ENCODE measurements around the gene AFTPH. TPM values are rescaled to one million over a fixed set of nuclear protein-coding genes. Genes with fewer than 3 reads are reported as not detected.

AFTPH gene
- polyA plus RNA-seq, 1 experiment: 22.0 TPM

DNA sequence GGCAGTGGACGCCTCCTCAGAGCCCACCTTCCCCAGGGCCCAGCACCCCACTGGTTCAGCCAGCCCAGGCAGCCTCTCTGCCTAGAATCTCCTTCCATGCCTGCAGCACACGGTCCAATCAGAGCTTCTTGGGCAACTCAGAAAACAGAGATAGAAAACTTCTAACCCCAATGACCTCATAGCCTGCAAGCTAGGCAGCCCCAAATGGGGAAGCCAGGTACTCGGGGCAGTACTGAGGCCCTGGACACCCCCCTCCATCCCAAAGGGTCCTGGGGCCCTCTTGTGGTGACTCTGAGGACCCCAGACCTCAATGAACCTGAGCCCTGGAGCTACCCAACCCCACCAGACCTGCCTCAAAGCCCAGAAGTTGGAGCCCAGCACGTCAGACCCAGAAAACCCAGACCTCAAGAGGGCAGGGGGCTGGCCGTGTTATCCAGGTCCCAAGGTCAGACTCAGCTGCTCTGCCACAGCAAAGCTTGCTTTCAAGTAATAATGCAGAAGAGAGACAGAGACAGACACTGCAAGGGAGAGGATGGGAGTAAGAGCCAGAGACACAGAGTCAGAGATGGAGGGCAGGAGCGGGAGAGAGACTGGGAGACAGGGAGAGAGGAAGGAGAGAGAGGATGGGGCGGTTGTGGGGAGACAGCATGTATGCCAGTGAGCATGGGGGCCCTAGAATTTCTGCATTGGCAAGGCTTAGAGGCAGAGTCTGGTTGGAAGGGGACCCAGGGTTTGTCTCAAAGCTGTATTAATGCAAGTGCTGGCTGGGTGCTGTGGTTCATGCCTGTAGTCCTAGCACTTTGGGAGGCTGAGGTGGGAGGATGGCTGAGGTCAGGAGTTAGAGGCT lies 101.4 kb downstream of the AFTPH start:
- no peak overlapping the region for H3K27ac ChIP-seq (ENCODE audit: low read depth, low read length)
- no peak overlapping the region for H3K4me3 ChIP-seq (ENCODE audit: low read depth, low read length)
- H3K27me3 ChIP-seq (ENCODE audit: control insufficient read depth, insufficient read depth, low read length): peaks cover 12% of the 10 kb centered on the region
- TF ChIP-seq, protein P1, sequence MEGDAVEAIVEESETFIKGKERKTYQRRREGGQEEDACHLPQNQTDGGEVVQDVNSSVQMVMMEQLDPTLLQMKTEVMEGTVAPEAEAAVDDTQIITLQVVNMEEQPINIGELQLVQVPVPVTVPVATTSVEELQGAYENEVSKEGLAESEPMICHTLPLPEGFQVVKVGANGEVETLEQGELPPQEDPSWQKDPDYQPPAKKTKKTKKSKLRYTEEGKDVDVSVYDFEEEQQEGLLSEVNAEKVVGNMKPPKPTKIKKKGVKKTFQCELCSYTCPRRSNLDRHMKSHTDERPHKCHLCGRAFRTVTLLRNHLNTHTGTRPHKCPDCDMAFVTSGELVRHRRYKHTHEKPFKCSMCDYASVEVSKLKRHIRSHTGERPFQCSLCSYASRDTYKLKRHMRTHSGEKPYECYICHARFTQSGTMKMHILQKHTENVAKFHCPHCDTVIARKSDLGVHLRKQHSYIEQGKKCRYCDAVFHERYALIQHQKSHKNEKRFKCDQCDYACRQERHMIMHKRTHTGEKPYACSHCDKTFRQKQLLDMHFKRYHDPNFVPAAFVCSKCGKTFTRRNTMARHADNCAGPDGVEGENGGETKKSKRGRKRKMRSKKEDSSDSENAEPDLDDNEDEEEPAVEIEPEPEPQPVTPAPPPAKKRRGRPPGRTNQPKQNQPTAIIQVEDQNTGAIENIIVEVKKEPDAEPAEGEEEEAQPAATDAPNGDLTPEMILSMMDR (IDR thresholded peaks at IDR 0.05; ENCODE audit: low read depth, low read length): no peak
- ChIA-PET CTCF (interaction anchor here (1.4 kb wide), 1 partner anchor 21 kb away, joined by 7 read pairs; no protein-coding TSS in a partner anchor), POLR2A (no interaction called here)
- DNase-seq (ENCODE audit: low read depth, low spot score): no peak
- no peaks in the 10 kb centered on the region for H3K9me3 ChIP-seq (ENCODE audit: control insufficient read depth, insufficient read depth, low read length)

DNA sequence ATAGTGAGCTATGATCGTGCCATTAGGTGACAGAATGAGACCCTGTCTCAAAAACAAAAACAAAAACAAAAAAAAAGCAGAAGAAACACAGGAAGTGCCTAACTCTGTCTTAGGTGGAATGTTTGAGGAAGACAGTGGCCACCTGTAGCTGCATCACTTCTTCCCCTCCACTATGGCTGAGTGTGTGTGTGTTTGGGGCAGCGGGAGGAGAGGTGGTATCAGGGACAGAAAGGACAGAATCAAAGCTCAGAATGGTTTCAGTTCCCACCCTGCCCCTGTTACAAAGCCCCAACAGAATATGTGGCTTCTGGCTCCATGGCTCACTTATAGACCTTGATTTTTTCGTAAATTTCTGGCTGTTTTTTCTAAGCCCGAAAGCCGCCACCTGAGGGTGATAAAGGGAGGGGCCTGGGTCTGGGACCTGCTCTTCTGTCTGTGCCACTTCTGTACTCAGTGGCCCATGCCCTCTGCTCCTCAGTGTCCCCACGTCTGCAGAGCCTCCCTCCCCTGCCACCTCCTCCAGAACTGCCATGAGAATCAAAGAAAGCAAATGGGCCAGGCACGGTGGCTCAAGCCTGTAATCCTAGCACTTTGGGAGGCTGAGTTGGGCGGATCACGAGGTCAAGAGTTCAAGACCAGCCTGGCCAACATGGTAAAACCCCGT lies 102.2 kb downstream of the AFTPH start:
- TF ChIP-seq, protein P1 (IDR thresholded peaks at IDR 0.05; ENCODE audit: low read depth, low read length): no peak
- H3K27me3 ChIP-seq (ENCODE audit: control insufficient read depth, insufficient read depth, low read length): peaks cover 12% of the 10 kb centered on the region
- no peak for DNase-seq (ENCODE audit: low read depth, low spot score)
- ChIA-PET CTCF (interaction anchor here (2.7 kb wide), 1 partner anchor 20 kb away, joined by 13 read pairs; no protein-coding TSS in a partner anchor), POLR2A (no interaction called here)
- no peaks in the 10 kb centered on the region for H3K9me3 ChIP-seq (ENCODE audit: control insufficient read depth, insufficient read depth, low read length)
- no peak overlapping the region for H3K27ac ChIP-seq (ENCODE audit: low read depth, low read length)
- H3K4me3 ChIP-seq (ENCODE audit: low read depth, low read length): no peak overlapping the region

DNA sequence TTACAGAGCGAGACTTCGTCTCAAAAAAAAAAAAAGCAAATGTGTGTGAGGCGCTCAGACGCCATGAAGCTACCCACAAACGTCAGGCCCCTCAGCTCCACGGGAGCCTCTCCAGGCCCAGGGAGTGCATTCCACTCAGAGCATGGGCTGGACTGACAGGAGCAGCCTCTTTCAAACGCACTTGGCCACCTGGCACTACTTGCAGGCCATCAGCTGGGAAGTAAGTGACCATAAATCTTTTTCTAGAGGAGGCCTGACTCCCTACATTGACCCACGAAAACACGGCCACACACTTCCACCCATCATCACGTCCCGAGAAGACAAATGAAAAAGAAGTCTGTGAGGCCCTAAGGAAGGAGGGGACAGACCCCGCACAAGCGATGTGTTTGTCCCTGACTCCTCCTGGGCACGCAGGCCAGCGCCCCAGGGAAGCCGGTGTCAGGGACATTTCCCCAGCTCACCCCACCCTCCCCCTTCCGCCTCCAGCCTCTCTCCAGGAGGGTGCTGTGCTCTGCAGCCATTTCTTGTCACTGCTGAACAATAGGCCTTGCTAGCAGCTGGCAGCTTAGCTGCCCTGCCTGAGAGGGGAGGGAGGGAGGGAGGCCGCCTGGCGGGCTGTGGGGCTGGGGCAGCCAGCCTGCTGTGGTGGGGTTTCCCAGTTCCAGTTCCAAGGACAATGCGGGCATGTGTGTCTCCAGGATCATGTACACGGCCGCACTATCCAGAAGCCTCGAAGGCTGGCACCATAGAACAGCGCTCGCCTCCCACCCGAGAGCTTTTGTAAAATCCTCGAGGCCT lies 103.0 kb downstream of the AFTPH start:
- no peak overlapping the region for H3K27ac ChIP-seq (ENCODE audit: low read depth, low read length)
- no peak overlapping the region for H3K4me3 ChIP-seq (ENCODE audit: low read depth, low read length)
- CTCF ChIA-PET: interaction anchor here (0.6 to 2.7 kb wide), 5 partner anchors 18 to 240 kb away, joined by 3 to 13 read pairs (median 3); no protein-coding TSS in a partner anchor
- H3K9me3 ChIP-seq (ENCODE audit: control insufficient read depth, insufficient read depth, low read length): no peaks in the 10 kb centered on the region
- no peak for DNase-seq (ENCODE audit: low read depth, low spot score)
- TF ChIP-seq, protein P1 (IDR thresholded peaks at IDR 0.05; ENCODE audit: low read depth, low read length): no peak
- peaks cover 8% of the 10 kb centered on the region for H3K27me3 ChIP-seq (ENCODE audit: control insufficient read depth, insufficient read depth, low read length)
- POLR2A ChIA-PET: no interaction called here

DNA sequence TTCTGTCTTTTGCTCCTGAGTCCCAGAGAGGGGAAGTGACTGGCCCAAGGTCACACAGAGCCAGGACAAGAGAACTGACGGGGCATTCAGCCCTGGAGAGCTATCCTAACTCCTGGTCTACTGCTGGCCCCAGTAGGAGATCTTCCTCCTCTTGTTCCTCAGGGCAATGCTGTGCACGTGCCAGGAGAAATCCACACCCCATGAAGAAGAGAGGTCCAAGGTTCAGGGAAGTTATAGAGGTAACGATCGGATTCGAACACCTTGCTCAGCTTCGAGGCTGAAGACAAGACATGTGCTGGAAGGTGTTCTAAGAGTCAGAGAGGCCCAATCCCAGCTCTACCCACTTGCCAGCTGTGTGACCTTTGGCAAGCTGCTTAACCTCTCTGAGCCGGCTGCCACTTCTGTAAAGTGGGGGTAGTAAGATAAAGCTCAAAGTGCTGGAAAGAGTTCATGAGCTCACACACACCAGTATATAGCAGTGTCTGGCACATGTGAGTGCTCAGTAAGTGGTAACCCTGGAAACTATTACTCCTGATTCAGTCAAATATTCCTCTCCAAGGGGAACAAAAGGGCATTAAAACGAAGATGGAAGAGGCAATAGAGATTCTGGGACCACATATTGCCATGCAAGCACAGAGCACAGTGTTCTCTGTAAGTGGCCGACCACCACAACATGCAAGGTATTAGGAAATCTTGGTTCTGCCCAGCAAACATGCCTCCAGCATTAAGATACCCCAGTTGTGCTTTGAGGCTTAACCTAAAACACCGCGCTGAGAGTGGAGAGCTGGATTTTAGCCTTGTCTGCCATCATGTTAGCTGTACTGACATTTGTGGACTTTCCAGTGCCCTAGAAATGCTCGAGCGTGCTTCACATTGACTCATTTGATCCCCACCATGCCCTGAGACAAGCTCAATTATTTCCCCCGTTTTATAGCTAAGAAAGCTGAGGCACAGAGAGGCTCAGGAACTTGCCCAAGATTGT lies 104.0 kb downstream of the AFTPH start:
- Histone ChIP-seq H3K4me3 (ENCODE audit: low read depth, low read length) (no peak overlapping the region), H3K27me3 (ENCODE audit: control insufficient read depth, insufficient read depth, low read length) (peaks cover 4% of the 10 kb centered on the region), H3K9me3 (ENCODE audit: control insufficient read depth, insufficient read depth, low read length) (no peaks in the 10 kb centered on the region), H3K27ac (ENCODE audit: low read depth, low read length) (no peak overlapping the region)
- TF ChIP-seq, protein P1 (IDR thresholded peaks at IDR 0.05; ENCODE audit: low read depth, low read length): no peak
- no peak for DNase-seq (ENCODE audit: low read depth, low spot score)
- CTCF ChIA-PET: interaction anchor here (0.7 to 2.7 kb wide), 5 partner anchors 18 to 245 kb away, joined by 3 to 13 read pairs (median 3); no protein-coding TSS in a partner anchor
- POLR2A ChIA-PET: no interaction called here
